Fibroblast of upper back skin (primary cell): Measurements from ENCODE around the gene VTI1A.
A peak's percentile ranks its signal among the peaks of the same experiment; 100 is the strongest.
"Not testable (repeated sequence)": the region's sequence is repeated elsewhere in the genome, so short reads cannot be mapped to it uniquely, and the experiment has no call there.

Source experiments
- DNase-seq: peaks from one replicate; pipeline ENCODE4 v3.0.0-alpha.2; 2013

The VTI1A gene

GRCh38 chr10:112507988-112508387 is 61.0 kb downstream of the VTI1A start:
- no peak for DNase-seq

- no peak for DNase-seq
Observed at GRCh38 chr10:112509558-112510291, 62.7 kb downstream of the VTI1A start.

DNA sequence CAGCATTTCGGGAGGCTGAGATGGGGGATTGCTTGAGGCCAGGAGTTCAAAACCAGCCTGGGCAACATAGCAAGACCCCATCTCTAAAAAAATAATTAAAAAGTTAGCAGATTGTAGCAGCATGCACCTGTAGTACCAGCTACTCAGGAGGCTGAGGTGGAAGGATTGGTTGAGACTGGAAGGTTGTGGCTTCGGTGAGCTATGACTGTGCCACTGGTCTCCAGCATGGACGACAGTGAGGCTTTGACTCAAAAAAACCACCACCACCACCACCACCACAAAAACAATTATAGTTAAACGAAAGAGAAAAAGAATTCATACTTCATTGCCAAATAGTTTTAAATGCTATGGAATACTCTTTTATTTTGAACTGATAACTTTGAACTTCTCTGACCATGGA is 63.4 kb downstream of the VTI1A start:
- no peak for DNase-seq

- DNase-seq, result no peak
Observed at GRCh38 chr10:112512294-112512693, 65.3 kb downstream of the VTI1A start.

DNA sequence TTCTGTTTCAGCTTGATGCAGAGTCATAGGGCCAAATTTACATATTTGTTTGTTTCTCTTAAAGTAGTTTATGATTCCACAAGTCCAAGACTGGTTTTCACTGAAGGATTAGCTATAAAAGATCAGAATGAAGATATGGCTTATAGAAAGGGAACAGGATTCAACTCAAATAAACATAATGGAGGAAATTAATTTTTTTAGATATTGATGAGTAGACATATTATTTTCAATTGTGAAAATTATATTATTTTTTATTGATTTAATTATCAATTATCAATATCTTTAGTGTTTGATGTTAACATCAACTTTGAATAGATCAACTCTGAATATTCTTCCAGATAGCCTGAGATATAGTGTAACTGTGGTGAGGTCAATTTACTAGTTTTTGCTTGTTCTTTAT is 68.1 kb downstream of the VTI1A start:
- no peak for DNase-seq

DNA sequence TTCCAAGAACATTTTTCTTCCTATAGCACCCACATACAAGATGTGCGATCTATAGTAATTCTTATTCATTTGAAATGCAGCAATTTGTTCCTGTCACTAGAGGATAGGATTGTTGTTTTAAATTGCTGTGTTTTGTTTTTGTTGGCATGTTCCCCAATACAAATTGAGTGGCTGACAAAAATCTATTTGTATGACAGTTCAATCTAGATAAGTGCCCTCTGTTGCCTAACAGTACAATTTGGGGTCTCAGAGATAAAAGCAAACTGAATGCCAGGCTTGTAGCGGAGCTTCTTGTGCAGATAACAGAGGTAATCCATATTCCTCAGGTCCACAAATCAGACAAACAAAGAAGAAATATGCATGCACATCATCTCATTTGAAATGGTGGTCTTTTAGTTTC is 68.8 kb downstream of the VTI1A start:
- no peak for DNase-seq

GRCh38 chr10:112517451-112517862 is 70.4 kb downstream of the VTI1A start:
- DNase-seq, result no peak

DNA sequence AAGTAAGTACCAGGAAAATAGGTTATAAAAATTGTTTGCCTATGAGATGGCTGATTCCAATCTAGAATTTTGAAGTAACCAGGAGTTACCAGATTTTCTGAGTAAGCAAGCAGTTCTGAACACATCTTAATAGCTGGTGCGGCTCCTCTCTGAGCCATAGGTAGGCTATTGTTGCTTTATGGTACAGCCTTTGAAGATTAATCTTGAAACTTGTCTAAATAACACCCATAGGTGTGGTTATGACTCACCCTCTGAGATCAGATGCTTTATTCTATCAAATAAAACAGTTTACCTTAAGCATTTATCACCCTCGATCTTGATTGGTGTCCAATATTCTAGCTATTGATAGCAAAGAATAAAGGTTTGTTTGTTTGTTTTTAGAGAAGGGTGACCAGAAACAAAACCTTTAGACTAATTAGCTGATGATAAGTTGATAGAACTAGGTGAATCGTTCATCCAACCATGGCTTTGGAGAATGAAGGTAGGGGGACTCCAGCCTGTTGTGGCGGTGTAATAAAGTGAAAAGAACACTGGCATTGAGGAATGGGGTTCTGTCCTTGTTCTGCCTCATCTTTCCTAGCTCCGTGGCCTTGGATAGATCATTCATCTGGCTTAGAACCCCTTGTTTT is 72.2 kb downstream of the VTI1A start:
- no peak for DNase-seq

GRCh38 chr10:112520914-112521313 is 73.9 kb downstream of the VTI1A start:
- no peak for DNase-seq

GRCh38 chr10:112524641-112525040 is 77.6 kb downstream of the VTI1A start:
- peak; percentile 58 for DNase-seq

DNA sequence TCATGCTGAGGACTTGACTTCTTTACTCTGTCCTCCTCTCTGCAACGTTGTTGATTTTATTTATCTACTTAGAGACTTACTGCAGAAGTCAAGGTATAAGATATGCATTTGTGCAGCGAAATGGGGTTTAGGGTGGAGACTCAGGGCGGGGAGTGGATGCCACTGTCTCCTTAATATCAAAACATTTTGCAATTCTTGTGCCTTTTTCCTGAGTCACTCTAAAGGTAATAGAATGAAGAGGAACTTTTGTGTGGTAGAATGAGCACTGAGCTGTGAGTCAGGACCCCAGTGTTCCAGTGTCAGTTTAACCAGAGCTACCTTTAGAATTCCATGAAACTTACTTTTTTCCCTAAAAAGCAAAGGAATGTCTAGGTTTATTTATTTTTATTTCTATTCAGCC is 78.2 kb downstream of the VTI1A start:
- DNase-seq, result no peak

GRCh38 chr10:112526139-112526538 is 79.1 kb downstream of the VTI1A start:
- no peak for DNase-seq

GRCh38 chr10:112526906-112527305 is 79.9 kb downstream of the VTI1A start:
- DNase-seq, result no peak

DNA sequence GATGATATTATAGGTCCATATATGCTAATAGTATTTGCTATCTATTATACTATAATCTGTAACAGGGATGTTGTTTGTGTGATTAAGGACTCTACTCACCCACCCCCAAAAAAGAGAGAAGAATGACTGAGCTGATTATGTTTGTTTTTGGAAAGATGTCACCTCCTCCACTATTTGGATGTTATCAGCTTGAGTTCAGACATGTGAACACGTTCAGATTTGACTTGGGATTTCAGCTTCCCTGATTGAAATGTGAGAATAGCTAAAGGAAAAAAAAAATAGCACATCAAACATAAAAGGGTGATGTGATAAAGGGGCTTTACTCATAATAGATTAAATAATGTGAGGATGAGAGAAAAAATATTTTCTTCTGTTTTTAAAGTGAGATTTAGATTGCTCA is 81.2 kb downstream of the VTI1A start:
- DNase-seq, result no peak

DNA sequence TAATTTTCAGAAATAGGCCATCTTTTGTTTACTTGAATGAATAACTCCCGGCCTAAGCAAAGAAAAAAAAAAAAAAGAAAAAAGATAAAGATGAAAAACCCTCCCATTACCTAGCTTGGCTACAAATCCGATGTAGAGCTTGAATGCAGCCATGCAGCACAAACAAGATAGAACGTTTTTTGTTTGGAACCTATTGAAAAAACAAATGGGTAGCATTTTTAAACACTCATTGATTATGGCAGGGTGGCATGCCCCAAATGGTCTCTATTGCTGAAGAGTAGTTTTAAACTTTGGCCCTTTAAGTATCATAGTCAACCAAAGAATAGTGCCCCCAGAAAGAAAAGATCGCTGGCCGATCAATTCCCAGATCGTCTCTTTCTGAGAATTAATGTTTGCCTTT is 84.4 kb downstream of the VTI1A start:
- no peak for DNase-seq

DNA sequence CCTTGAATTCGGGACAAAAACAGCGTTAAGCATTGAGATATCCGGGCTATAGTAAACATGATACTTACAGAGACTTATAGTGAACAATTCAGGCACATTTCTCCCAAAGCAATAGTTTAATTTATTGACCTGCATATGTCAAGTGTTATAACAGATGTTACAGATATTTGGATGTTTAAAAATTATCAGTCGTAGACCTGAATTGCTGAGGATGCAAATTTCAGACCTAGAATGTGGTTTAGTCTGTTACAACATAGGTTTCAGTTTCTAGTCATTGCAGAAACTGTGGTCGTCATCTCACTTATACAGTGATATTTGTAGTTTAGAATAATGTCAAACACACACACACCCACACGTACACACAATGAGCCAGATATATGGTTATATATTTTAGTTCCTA is 85.2 kb downstream of the VTI1A start:
- DNase-seq, result peak; percentile 21

GRCh38 chr10:112532956-112533355 is 85.9 kb downstream of the VTI1A start:
- DNase-seq, result no peak

DNA sequence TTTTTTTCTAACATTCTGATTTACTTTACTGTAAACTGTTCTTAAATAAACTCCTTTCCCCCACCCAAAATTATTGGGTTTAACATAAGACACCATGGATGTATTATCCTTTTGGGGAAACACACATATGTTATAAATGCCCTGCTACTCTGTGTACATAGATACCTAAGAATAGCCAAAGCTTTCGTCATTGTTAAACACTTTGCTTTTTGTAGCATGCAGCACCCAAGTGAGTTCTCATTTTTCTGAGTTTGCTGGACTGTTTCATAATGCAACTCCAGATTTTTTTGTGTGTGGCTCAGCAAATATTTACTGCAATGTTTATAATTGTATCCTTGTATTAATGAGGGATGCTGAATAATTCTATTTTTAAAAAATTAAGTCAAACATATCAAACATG is 86.9 kb downstream of the VTI1A start:
- DNase-seq, result peak; percentile 12

GRCh38 chr10:112535531-112535951 is 88.5 kb downstream of the VTI1A start:
- DNase-seq, result no peak

- DNase-seq, result no peak
Observed at GRCh38 chr10:112536663-112537062, 89.6 kb downstream of the VTI1A start.

- DNase-seq, result no peak
Observed at GRCh38 chr10:112538168-112538567, 91.2 kb downstream of the VTI1A start.

- peak; percentile 62 for DNase-seq
Observed at GRCh38 chr10:112539340-112539739, 92.3 kb downstream of the VTI1A start.

- not testable (repeated sequence) for DNase-seq
Observed at GRCh38 chr10:112542823-112543222, 95.8 kb downstream of the VTI1A start.

- no peak for DNase-seq
Observed at GRCh38 chr10:112546474-112546873, 99.5 kb downstream of the VTI1A start.
